ENCODE data around the gene NTN1. TPM values are rescaled to one million over a fixed set of nuclear protein-coding genes. Genes with fewer than 3 reads are reported as not detected.
"Not testable (repeated sequence)": the region's sequence is repeated elsewhere in the genome, so short reads cannot be mapped to it uniquely, and the experiment has no call there.

Gene NTN1
- total RNA-seq, 2 donors from 2014 or later: 3.6 to 4.0 TPM

DNA sequence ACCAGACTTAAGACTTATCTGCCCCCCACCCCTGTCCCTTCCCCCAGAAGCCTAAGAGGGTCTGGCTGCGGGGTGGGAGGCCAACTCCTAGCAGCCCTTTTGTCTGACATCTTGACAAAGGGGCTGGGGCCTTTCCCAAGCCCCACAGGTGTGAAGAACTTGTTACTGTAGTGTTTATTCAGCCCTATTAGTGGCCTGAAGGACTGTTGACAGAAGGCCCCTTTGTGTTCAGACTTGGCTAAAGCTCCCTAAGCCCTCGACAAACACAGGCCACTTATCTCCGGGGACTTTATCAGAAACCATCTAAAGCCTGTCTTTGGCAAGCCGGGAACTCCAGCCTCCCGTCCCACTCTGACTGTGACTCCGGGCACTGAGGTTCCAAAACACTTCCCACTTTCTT is 129.8 kb downstream of the NTN1 start:
- no peaks in the 10 kb centered on the region for H3K36me3 ChIP-seq (replicated peaks in 1 of 2; ENCODE audit: insufficient read depth in 1 of 2, low read depth in 2 of 2)
- no peaks in the 10 kb centered on the region for H3K9me3 ChIP-seq
- H3K4me1 ChIP-seq: no peaks in the 10 kb centered on the region
- DNase-seq (peak in 1 of 4 donors; percentile 21), ATAC-seq (peak; percentile 55)
- no peaks in the 10 kb centered on the region for H3K27me3 ChIP-seq
- peak overlapping the region in 3 of 4 donors; percentile 48 to 58 (median 55) for H3K27ac ChIP-seq
- H3K4me3 ChIP-seq: no peak overlapping the region
- whole genome bisulfite sequencing, 2 donors: 19 to 22% methylated on average over 6 of the region's 6 CpGs
- intact Hi-C loops (cut with DNase I): no loop called here
- TF ChIP-seq, protein P1, sequence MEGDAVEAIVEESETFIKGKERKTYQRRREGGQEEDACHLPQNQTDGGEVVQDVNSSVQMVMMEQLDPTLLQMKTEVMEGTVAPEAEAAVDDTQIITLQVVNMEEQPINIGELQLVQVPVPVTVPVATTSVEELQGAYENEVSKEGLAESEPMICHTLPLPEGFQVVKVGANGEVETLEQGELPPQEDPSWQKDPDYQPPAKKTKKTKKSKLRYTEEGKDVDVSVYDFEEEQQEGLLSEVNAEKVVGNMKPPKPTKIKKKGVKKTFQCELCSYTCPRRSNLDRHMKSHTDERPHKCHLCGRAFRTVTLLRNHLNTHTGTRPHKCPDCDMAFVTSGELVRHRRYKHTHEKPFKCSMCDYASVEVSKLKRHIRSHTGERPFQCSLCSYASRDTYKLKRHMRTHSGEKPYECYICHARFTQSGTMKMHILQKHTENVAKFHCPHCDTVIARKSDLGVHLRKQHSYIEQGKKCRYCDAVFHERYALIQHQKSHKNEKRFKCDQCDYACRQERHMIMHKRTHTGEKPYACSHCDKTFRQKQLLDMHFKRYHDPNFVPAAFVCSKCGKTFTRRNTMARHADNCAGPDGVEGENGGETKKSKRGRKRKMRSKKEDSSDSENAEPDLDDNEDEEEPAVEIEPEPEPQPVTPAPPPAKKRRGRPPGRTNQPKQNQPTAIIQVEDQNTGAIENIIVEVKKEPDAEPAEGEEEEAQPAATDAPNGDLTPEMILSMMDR (IDR thresholded peaks at IDR 0.05): no peak
- TF ChIP-seq POLR2A (IDR thresholded peaks at IDR 0.05): no peak

DNA sequence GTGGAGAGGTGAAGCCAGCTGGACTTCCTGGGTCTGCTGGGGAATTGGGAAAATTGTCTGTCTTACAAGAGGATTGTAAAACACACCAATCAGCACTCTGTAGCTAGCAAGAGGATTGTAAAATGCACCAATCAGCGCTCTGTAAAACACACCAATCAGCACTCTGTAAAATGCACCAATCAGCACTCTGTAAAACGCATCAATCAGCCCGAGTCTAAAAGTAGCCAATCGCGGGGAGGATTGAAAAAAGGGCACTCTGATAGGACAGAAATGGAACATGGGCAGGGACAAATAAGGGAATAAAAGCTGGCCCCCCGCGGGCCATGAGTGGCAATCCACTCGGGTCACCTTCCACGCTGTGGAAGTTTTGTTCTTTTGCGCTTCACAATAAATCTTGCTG is 130.4 kb downstream of the NTN1 start:
- 92 to 93% methylated on average over 10 of the region's 10 CpGs for WGBS, 2 donors
- H3K36me3 ChIP-seq (replicated peaks in 1 of 2; ENCODE audit: insufficient read depth in 1 of 2, low read depth in 2 of 2); H3K4me3 ChIP-seq; H3K9me3 ChIP-seq; H3K27me3 ChIP-seq; intact Hi-C loops (cut with DNase I); H3K4me1 ChIP-seq; ATAC-seq; DNase-seq: not testable (repeated sequence)
- H3K27ac ChIP-seq: peak overlapping the region in 2 of 4 donors; percentile 55 to 58

DNA sequence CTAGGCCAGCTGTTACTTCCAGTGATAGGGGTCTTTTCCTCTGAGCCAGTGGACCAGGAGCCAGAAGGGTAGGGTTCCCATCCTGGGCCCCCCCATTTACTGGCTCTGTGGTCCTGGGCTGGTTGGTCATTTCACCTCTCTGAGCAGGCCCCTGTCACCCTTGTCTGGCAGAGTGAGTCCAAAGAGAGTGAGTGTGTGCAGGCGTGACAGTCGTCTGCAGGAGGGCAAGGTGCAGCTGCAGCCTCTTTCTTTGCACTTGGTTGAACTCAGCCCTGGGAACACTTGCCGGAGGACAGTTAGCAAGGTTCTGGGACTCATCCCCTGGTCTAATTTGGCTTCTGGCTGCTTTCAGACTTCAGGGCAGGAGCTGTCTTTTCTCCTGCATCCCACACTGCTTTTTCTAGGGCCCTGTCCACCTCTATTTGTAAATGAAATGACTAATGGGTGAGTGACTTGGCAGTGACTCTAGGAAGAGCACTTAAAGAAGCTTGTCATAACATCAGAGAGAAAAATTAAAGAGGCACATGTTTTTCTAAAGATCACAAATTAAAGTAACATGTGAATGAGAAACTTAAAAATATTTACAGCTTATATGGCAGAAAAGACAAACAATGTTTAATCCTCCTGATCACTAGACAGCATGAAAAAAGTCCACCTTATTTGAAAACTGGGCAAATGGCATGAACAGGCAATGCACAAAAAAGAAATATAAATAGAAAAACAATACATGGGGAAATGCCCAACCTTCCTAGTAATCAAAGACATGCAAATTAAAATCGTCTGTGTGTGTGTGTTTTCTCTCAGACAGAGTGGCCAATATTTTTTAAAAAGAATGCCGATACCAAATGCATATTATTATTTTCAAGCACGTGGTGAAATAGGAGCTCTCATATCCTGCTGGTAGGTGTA is 137.5 kb downstream of the NTN1 start:
- TF ChIP-seq POLR2A (IDR thresholded peaks at IDR 0.05): no peak
- TF ChIP-seq, protein P1 (IDR thresholded peaks at IDR 0.05): no peak
- no peaks in the 10 kb centered on the region for H3K9me3 ChIP-seq
- H3K27ac ChIP-seq: no peak overlapping the region
- no peak for ATAC-seq
- peaks cover 4% of the 10 kb centered on the region for H3K4me1 ChIP-seq
- H3K27me3 ChIP-seq: no peaks in the 10 kb centered on the region
- H3K4me3 ChIP-seq: no peak overlapping the region
- H3K36me3 ChIP-seq (replicated peaks in 1 of 2; ENCODE audit: insufficient read depth in 1 of 2, low read depth in 2 of 2): no peaks in the 10 kb centered on the region
- DNase-seq: no peak
- 72 to 73% methylated on average over 6 of the region's 6 CpGs for WGBS, 2 donors
- intact Hi-C loops (cut with DNase I): no loop called here

DNA sequence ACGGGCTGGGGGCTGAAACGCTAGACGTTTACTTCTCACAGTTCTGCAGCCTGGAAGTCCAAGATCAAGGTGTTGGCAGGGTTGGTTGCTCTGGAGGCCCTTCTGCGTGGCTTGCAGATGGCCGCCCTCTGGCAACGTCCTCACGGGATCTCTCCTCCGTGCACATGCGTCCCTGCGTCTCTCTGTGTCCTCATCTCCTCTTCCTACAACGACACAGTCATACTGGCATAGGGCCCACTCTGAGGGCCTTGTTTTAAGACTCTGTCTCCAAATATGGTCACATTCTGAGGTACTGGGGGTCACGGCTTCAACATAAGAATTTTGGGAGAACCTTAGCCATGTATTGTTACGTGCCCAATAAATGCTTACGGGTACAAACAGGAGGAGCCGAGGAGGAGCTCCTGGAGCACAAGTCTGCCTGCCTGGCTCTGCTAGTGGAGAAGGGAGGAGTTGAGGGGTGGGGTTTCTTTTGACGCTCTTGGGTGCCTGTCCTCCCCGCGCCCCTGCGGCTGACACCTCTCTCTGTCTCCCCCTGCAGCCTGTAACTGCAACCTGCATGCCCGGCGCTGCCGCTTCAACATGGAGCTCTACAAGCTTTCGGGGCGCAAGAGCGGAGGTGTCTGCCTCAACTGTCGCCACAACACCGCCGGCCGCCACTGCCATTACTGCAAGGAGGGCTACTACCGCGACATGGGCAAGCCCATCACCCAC is 141.1 kb downstream of the NTN1 start:
- no peaks in the 10 kb centered on the region for H3K27me3 ChIP-seq
- H3K36me3 ChIP-seq (replicated peaks in 1 of 2; ENCODE audit: insufficient read depth in 1 of 2, low read depth in 2 of 2): no peaks in the 10 kb centered on the region
- H3K4me3 ChIP-seq: no peak overlapping the region
- DNase-seq: no peak
- WGBS, 2 donors: 82 to 89% methylated on average over 17 to 31 of the region's 31 CpGs
- H3K27ac ChIP-seq: peak overlapping the region in 2 of 4 donors; percentile 66 to 70
- H3K9me3 ChIP-seq: no peaks in the 10 kb centered on the region
- H3K4me1 ChIP-seq: peaks cover 8% of the 10 kb centered on the region
- no peak for TF ChIP-seq POLR2A (IDR thresholded peaks at IDR 0.05)
- TF ChIP-seq, protein P1 (IDR thresholded peaks at IDR 0.05): peak in 1 of 7 experiments; percentile 7
- no peak for ATAC-seq
- intact Hi-C loops (cut with DNase I): no loop called here

DNA sequence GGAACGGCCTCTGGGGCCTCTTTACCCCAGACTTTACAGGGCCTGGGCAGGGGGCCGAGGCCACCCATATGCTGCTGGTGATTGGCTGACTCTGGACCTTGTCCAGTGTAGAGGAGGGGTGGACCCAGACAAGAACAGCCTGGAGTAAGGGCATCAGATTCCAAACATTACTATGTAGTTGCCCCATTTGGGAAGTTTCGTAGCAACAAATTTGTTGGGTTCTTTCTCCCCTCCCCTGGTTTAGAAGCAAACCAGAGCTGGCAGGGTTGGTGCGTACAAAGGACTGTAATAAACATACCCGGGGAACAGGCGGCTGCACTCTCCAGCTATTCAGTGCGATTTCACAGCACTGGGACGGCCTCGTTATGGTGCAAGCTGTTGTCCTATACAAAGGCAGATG is 145.5 kb downstream of the NTN1 start:
- no peaks in the 10 kb centered on the region for H3K9me3 ChIP-seq
- no peaks in the 10 kb centered on the region for H3K36me3 ChIP-seq (replicated peaks in 1 of 2; ENCODE audit: insufficient read depth in 1 of 2, low read depth in 2 of 2)
- no peak for ATAC-seq
- no peak for TF ChIP-seq POLR2A (IDR thresholded peaks at IDR 0.05)
- TF ChIP-seq, protein P1 (IDR thresholded peaks at IDR 0.05): no peak
- intact Hi-C loops (cut with DNase I): no loop called here
- no peaks in the 10 kb centered on the region for H3K27me3 ChIP-seq
- peaks cover 8% of the 10 kb centered on the region for H3K4me1 ChIP-seq
- no peak overlapping the region for H3K4me3 ChIP-seq
- H3K27ac ChIP-seq: no peak overlapping the region
- no peak for DNase-seq
- WGBS, 2 donors: 85 to 89% methylated on average over 9 of the region's 9 CpGs
